Measurements from ENCODE around the gene CAMK1D. TPM values are rescaled to one million over a fixed set of nuclear protein-coding genes. Genes with fewer than 3 reads are reported as not detected.

CAMK1D gene
- total RNA-seq, 1 experiment from 2014 or later: 10.2 TPM

DNA sequence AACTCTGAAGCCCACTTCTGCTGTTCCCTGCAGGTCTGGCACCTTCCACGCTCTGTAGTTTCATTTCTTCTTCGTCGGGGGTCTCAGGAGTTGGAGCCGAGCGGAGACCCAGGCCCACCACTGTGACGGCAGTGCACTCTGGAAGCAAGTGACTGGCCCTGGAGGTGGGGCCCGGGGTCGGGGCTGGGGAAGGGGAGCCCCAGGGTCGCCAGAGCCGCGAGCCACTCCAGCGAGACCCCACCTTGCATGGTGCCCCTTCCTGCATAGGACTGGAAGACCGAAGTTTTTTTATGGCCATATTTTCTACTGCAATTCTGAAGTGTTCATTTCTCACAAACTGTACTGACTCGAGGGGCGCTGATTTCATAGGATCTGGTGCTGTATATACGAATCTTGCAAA, 479.4 kb downstream of the CAMK1D start:
- ChIA-PET POLR2A (no interaction called here), CTCF (interaction anchor here (0.7 to 2.0 kb wide), 2 partner anchors 19 to 780 kb away, joined by 3 to 7 read pairs; no protein-coding TSS in a partner anchor)
- H3K27ac Mint-ChIP-seq: no peak overlapping the region
- ATAC-seq (no peak), DNase-seq (ENCODE audit: low spot score) (no peak)
- H3K27me3 Mint-ChIP-seq (ENCODE audit: low read depth): no peaks in the 10 kb centered on the region
- H3K9me3 Mint-ChIP-seq: no peaks in the 10 kb centered on the region
- H3K4me1 Mint-ChIP-seq: no peaks in the 10 kb centered on the region
- TF ChIP-seq TEAD1 (CRISPR knock-in tag; IDR thresholded peaks at IDR 0.05): no peak
- TF ChIP-seq ERG (CRISPR knock-in tag; IDR thresholded peaks at IDR 0.05): no peak
- TF ChIP-seq AFF4 (CRISPR knock-in tag; IDR thresholded peaks at IDR 0.05; ENCODE audit: borderline replicate concordance): no peak
- no peak for TF ChIP-seq SMAD3 (CRISPR knock-in tag; IDR thresholded peaks at IDR 0.05; ENCODE audit: borderline replicate concordance)
- TF ChIP-seq, protein P1, sequence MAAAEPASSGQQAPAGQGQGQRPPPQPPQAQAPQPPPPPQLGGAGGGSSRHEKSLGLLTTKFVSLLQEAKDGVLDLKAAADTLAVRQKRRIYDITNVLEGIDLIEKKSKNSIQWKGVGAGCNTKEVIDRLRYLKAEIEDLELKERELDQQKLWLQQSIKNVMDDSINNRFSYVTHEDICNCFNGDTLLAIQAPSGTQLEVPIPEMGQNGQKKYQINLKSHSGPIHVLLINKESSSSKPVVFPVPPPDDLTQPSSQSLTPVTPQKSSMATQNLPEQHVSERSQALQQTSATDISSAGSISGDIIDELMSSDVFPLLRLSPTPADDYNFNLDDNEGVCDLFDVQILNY (CRISPR knock-in tag; IDR thresholded peaks at IDR 0.05): no peak
- TF ChIP-seq CREB1 (CRISPR knock-in tag; IDR thresholded peaks at IDR 0.05): no peak
- no peak for TF ChIP-seq ZNF425 (CRISPR knock-in tag; conservative IDR thresholded peaks at IDR 0.05)
- no peak for TF ChIP-seq ZNF232 (CRISPR knock-in tag; IDR thresholded peaks at IDR 0.05)
- TF ChIP-seq, protein P2, sequence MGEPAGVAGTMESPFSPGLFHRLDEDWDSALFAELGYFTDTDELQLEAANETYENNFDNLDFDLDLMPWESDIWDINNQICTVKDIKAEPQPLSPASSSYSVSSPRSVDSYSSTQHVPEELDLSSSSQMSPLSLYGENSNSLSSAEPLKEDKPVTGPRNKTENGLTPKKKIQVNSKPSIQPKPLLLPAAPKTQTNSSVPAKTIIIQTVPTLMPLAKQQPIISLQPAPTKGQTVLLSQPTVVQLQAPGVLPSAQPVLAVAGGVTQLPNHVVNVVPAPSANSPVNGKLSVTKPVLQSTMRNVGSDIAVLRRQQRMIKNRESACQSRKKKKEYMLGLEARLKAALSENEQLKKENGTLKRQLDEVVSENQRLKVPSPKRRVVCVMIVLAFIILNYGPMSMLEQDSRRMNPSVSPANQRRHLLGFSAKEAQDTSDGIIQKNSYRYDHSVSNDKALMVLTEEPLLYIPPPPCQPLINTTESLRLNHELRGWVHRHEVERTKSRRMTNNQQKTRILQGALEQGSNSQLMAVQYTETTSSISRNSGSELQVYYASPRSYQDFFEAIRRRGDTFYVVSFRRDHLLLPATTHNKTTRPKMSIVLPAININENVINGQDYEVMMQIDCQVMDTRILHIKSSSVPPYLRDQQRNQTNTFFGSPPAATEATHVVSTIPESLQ (CRISPR knock-in tag; IDR thresholded peaks at IDR 0.05): no peak
- no peak overlapping the region for H3K4me3 Mint-ChIP-seq
- no peaks in the 10 kb centered on the region for H3K36me3 Mint-ChIP-seq

DNA sequence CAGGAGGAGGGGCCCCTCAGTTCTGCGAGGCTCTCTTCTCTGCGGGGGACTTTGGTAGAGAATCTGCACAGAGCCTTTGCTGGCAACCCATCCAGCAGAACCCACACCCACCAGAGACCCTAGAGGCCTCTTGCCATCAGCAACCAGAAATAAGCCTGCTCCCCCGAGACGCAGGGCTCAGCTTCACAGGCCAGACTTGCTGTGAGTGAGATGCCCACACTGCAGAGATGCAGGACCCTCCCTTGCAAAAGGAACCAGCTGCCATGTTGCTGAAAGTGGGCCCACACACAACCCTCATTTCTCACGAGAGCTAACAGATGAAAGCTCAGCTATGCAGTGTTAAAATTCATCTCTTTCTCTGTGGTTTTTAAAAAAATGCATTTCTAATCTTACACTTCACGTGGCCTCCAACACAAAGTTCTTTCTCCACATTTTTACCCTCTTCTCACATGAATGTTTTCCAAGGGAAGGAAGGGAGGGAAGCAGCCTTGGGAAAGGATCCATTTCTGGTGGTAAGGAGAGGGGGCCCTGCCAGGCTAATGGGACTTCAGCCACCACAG, 480.6 kb downstream of the CAMK1D start:
- ChIA-PET POLR2A (no interaction called here), CTCF (interaction anchor here (2.0 kb wide), 1 partner anchor 17 kb away, joined by 7 read pairs; no protein-coding TSS in a partner anchor)
- no peak overlapping the region for H3K4me3 Mint-ChIP-seq
- H3K36me3 Mint-ChIP-seq: no peaks in the 10 kb centered on the region
- no peaks in the 10 kb centered on the region for H3K27me3 Mint-ChIP-seq (ENCODE audit: low read depth)
- no peaks in the 10 kb centered on the region for H3K9me3 Mint-ChIP-seq
- no peak for ATAC-seq
- DNase-seq (ENCODE audit: low spot score): no peak
- 0 out of 2 replicates have a peak overlapping the region, but pooled peaks have one; percentile 33 for H3K27ac Mint-ChIP-seq
- no peaks in the 10 kb centered on the region for H3K4me1 Mint-ChIP-seq
- TF ChIP-seq CREB1 (CRISPR knock-in tag; IDR thresholded peaks at IDR 0.05): no peak
- TF ChIP-seq, protein P3, sequence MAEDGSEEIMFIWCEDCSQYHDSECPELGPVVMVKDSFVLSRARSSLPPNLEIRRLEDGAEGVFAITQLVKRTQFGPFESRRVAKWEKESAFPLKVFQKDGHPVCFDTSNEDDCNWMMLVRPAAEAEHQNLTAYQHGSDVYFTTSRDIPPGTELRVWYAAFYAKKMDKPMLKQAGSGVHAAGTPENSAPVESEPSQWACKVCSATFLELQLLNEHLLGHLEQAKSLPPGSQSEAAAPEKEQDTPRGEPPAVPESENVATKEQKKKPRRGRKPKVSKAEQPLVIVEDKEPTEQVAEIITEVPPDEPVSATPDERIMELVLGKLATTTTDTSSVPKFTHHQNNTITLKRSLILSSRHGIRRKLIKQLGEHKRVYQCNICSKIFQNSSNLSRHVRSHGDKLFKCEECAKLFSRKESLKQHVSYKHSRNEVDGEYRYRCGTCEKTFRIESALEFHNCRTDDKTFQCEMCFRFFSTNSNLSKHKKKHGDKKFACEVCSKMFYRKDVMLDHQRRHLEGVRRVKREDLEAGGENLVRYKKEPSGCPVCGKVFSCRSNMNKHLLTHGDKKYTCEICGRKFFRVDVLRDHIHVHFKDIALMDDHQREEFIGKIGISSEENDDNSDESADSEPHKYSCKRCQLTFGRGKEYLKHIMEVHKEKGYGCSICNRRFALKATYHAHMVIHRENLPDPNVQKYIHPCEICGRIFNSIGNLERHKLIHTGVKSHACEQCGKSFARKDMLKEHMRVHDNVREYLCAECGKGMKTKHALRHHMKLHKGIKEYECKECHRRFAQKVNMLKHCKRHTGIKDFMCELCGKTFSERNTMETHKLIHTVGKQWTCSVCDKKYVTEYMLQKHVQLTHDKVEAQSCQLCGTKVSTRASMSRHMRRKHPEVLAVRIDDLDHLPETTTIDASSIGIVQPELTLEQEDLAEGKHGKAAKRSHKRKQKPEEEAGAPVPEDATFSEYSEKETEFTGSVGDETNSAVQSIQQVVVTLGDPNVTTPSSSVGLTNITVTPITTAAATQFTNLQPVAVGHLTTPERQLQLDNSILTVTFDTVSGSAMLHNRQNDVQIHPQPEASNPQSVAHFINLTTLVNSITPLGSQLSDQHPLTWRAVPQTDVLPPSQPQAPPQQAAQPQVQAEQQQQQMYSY (CRISPR knock-in tag; IDR thresholded peaks at IDR 0.05): no peak

Measured in WTC11 (cell line).